Stomach (tissue), 4 donors: ENCODE results near the gene ERICH2.

ENCODE experiments used
- EP300 ChIP-seq: sonication (generic); formaldehyde crosslinking; IDR thresholded peaks from one replicate; pipeline ENCODE4 v1.6.1; 2017; ENCODE audit warnings: antibody characterized with exemption
- POLR2A ChIP-seq, 4 donors: fragments of 450-650 bp; IDR thresholded peaks; one replicate each; pipeline ENCODE4 v1.6.1; 2016; ENCODE audit warnings: antibody characterized with exemption in 4 of 4, control low read depth in 2 of 4, mild to moderate bottlenecking in 1 of 4, moderate library complexity in 1 of 4
- POLR2AphosphoS5 ChIP-seq, 3 donors: sonication (generic); formaldehyde crosslinking; IDR thresholded peaks; one replicate each; pipeline ENCODE4 v1.6.1; 2016; ENCODE audit warnings: antibody characterized with exemption in 3 of 3
- TF ChIP-seq, protein P1 (sequence below), 7 experiments: fragments of 450-650 bp in 4 of 7; fragments of 200-600 bp in 3 of 7; sonication (generic) in 3 of 7; IDR thresholded peaks; one replicate each; pipeline ENCODE4 v1.5.1; 2016 to 2019; ENCODE audit warnings: antibody characterized with exemption in 7 of 7, control low read depth in 2 of 7, mild to moderate bottlenecking in 1 of 7

DNA sequence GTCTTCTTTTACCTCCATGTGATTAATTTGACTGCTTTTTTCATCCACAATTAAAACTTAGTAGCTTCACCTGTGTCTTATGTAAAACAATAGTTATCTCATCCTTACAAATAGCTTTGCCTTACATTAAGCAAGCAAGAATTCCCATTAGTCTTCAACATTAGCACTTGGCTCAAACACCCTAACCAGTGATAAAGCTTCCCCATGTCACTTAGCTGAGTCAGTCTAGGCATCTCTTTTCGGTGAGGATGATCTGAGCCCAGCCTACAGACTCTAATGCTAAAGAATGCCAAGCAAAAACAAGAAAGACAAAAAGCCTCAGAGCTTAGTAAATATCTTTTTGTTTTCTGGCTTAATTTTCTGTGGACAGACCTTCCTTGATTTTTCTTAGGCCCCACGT, 72.6 kb downstream of the ERICH2 start:
- no peak for TF ChIP-seq POLR2A (IDR thresholded peaks at IDR 0.05)
- TF ChIP-seq, protein P1, sequence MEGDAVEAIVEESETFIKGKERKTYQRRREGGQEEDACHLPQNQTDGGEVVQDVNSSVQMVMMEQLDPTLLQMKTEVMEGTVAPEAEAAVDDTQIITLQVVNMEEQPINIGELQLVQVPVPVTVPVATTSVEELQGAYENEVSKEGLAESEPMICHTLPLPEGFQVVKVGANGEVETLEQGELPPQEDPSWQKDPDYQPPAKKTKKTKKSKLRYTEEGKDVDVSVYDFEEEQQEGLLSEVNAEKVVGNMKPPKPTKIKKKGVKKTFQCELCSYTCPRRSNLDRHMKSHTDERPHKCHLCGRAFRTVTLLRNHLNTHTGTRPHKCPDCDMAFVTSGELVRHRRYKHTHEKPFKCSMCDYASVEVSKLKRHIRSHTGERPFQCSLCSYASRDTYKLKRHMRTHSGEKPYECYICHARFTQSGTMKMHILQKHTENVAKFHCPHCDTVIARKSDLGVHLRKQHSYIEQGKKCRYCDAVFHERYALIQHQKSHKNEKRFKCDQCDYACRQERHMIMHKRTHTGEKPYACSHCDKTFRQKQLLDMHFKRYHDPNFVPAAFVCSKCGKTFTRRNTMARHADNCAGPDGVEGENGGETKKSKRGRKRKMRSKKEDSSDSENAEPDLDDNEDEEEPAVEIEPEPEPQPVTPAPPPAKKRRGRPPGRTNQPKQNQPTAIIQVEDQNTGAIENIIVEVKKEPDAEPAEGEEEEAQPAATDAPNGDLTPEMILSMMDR (IDR thresholded peaks at IDR 0.05) = no peak
- TF ChIP-seq POLR2AphosphoS5 (IDR thresholded peaks at IDR 0.05) = no peak
- TF ChIP-seq EP300 = no peak
